Right ventricle myocardium inferior (tissue), 1 donor: ENCODE results near the gene MYL1. TPM values are rescaled to one million over a fixed set of nuclear protein-coding genes. Genes with fewer than 3 reads are reported as not detected.

Experiments
- ATAC-seq: fragments of 200-7000 bp; cut with Tn5 transposase; one replicate; pipeline ENCODE4 v1.9.1; 2020; ENCODE audit warnings: mild to moderate bottlenecking, moderate library complexity
- DNase-seq: peaks from one replicate; pipeline ENCODE4 v3.0.0; 2021; ENCODE audit errors: missing footprints
- intact Hi-C: fragments of 100-400 bp; cut with DNase I; formaldehyde crosslinking; loops from one replicate; pipeline ENCODE4 v1.11.0; 2022
- long read RNA-seq: library from polyadenylated mRNA; unstranded; transcript quantifications from one replicate; pipeline ENCODE4 v2.0.0, GENCODE V29; 2021
- total RNA-seq: library from RNA; stranded (reverse); fragmentation: NEBNext Ultra II Directional; extraction: Animal tissue kit (Norgen Biotek cat#: 25700); gene quantifications from one replicate; pipeline ENCODE4 v1.2.1, GENCODE V29; 2021
- donor health status: DM: no; HTN: yes; CAD: no; lungs with severe emphysema.

MYL1 gene
- not detected for total RNA-seq
- long read RNA-seq, result 0 reads

DNA sequence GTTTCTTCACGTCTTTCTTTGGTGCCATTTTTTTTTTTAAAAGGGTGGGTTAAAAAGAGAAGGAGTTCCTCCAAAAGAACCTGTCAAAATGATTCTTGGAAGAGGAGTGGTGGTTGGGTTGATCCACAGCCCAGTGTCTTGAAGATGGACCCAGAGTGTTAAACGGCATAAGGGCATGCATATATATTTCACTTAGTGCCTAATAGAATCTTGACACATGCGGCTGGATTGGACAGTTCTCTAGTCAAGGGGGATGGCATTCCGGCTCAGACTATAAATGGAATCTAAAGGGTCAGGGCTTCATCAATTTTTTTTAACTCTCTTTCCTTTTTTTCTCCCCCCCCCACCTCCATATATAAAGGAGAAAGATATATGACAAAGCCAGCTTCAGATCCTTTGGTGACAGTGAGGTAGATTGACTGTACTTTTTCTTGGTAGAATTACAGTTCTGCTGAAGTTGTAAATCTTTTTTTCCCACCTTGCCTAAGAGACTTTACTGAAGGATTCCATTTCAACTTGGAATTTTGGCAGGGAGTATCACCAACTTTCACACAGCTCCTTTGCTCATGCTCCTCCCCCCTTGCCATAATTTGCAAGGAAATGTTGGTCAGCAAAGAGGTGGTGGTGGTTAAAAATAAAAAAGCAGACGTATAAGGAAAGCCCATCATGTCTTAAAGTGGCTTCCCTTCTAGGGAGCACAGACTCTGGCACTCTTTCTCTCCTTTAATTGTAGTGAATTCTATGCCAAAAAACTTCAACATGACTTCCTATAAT lies at the start of gene MYL1:
MYL1 (minus strand) TSS at position 160 of the 774 bp plus-strand sequence; CDS start at position 28, 132 bp downstream.
- DNase-seq (no peak), ATAC-seq (no peak)
- intact Hi-C loops, result no loop called here

DNA sequence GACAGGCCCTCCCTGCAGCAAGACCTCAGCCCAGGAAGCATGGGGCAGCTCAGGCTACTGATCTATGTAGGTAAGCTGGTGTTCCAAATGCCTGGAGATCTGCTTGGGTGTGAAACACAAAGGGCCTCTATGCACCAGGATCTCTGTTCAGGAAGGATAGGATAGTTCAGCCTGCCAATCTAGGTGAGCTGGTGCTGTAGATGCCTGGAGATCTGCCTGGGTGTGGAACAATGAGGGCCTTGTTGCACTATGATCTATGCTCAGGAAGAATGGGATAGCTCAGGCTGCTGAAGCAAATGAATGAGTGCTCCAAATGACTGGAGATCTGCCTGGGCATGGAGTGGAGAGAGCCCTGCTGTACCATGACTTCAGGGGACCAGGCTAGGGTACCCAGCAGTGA lies 48.9 kb upstream of the MYL1 start:
- no peak for DNase-seq
- intact Hi-C loops, result no loop called here
- no peak for ATAC-seq

DNA sequence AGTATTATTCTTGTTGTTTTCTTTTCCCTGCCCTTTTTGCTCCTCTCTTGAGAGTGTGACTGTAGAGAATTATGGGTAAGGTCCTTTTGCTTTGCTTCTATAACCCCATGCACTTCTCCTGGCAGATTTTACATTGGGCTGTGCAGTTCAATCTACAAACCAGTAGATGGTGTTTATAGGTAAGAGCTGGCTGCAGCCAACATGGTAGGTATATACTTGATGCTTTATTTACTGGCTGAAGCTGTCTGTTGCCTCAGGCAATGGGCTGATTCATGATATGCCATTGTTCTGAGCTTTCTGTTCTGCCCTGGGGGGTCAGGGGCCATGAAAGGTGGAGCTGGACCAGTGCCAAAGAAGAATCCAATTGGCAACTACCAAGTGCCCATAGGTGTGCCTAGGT lies 48.3 kb upstream of the MYL1 start:
- DNase-seq, result no peak
- intact Hi-C loops, result no loop called here
- no peak for ATAC-seq

DNA sequence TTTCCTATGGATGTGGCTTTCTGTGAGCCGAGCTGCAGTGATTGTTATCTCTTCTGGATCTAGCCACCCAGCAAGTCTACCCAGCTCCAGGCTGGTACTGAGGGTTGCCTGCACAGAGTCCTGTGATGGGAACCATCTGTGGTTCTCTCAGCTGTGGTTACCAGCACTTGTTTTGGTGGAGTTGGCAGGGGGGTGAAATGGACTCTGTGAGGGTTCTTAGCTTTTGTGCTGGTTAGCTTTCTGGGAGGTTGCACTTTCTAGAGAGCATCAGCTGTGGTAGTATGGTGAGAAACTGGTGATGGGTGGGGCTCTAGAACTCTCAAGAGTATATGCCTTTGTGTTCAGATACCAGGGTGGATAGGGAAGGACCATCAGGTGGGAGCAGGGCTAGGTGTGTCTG lies 45.4 kb upstream of the MYL1 start:
- DNase-seq, result no peak
- no peak for ATAC-seq
- intact Hi-C loops, result no loop called here

DNA sequence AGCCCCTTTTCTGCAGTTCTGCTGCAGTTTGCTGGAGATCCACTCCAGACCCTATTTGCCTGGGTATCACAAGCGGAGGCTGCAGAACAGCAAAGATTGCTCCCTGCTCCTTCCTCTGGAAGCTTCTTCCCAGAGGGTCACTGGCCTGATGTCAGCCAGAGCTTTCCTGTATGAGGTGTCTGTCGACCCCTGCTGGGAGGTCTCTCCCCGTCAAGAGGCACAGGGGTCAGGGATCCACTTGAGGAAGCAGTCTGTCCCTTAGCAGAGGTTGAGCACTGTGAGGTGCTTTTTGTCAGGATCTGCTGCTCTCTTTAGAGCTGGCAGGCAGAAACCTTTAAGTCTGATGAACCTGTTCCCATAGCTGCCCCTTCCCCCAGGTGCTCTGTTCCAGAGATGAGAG lies 42.0 kb upstream of the MYL1 start:
- ATAC-seq (no peak), DNase-seq (no peak)
- intact Hi-C loops, result no loop called here

DNA sequence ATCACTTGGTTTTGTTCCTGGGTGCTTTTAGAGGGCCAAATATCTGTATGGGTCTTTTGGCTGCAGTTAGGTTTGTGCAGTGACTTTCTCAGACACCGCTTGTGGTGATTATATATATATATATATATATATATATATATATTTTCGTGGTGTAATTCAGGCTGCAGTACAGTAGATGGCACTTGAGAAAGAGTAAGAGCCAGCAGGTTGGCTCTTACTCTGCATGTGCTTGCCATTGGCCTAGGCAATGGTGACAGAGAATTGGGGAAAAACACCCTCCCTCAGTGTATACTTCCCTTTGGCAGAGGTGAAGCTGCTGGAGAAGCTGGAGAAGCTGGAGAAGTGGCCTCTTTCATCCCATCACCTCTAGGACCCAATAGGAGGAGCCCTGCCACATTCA lies 22.2 kb upstream of the MYL1 start:
- no peak for ATAC-seq
- DNase-seq, result no peak
- intact Hi-C loops, result no loop called here

DNA sequence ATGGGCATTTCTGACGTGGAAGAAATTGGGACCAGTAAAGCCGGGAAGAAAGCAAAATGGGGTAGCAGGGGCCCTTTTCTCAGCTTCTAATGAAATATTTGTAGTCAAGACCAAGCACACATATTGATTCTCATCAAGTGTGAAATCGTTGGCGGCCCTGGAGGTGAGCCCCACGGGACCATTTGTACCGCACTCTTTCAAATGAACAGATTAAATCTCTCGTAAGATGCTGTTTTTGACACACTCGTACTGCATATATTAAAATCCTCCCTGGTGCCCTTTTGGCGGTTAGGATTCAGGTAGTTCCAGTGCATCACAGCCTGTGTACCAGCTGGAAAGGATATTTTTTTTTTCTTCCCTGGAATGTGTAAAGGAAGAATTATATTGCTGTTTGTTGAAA lies 9.9 kb upstream of the MYL1 start:
- no peak for ATAC-seq
- intact Hi-C loops, result no loop called here
- no peak for DNase-seq

DNA sequence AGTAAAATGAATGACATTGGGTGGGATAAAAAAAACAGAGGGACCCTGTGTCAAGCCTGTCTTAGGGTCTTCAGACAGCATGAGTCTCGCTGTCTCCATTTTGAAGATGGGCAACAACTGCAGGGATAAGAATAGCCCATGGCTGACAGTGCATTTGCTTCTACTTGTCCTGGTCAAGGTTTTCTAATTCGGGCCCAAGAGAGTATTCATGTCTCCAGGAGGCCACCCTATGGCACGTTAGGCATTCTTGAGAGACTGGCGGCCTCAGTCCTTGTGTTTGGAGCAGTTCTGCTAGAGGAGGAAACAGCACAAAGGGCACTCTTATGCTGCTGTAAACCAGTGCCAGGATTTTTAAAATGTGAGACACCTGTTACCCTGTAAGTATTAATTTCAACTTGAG lies 9.5 kb upstream of the MYL1 start:
- intact Hi-C loops, result no loop called here
- DNase-seq (no peak), ATAC-seq (no peak)

DNA sequence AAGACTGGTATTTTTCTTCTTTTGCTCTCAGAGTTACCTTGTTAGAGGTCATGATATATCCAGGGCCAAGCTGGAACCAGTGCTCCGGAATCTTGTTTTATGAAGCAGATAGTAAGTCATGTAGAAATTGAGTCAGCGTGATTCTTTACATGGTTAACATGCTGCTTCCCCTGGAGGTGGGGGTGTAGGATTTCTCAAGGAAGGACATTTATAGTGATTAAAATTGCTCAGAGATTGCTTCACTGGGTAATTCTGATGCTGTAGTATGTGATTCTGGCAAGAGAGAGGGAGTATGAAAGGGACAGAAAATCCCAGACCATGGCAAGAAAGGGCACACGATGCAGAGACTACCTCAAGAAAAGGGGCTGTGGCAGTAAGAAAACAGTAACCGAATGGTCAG lies 8.0 kb upstream of the MYL1 start:
- intact Hi-C loops, result no loop called here
- ATAC-seq (no peak), DNase-seq (no peak)

DNA sequence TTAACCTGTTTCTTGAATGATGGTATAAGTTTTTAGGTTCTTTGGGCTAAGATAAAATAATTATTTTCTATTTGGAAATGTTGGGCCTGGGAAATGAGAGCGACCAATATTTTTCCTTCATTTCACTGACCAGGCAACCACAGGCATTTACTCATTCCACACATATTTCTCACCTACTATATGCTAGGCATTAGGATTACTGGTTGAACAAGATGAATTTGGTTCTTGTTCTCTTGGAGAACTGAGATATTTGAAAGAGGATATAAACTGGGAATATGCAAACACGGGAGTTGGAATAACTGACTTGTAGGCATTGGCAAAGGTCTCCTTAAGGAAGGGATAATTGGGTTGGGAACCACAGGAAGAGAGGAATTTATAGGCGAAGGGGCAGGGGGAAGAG lies 3.9 kb upstream of the MYL1 start:
- intact Hi-C loops, result no loop called here
- ATAC-seq (no peak), DNase-seq (no peak)

DNA sequence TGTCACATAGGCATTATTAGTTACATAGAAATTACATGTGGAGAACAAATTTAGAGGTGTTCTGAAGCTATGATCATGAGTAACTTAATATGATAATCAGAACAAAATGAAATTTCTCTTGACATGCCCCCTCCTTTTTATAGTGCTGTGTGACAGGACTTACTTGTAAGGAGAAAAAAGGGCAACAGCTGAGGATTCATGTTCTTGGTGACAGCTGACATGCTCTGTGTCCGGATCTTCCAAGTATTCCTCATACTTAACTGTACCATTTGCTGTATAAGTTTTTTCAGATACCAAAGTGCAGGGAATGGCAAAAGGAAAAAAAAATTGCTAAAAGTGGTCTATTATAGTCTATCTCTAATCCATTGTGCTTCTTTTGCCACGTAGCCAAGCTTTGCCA lies 3.5 kb upstream of the MYL1 start:
- DNase-seq (no peak), ATAC-seq (no peak)
- intact Hi-C loops, result no loop called here

DNA sequence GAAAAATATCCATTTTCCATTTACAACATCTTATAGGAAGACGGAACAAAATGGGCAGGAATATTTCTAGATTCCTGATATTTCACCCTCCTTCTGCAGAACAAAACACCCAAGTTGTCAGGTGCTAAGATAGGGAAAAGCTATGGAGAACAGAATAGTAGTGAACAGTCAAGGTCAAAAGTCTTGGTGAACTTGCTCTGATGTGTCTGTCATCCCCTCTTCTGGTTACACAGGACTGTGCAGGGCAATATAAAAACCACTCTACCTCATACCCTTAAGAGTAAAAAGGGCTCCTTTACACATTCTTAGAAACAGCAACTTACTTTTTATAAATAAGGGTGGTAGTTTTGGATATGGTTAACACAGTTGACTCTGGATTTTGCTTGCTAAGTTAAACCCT lies 4.4 kb downstream of the MYL1 start:
- ATAC-seq, result no peak
- intact Hi-C loops, result no loop called here

DNA sequence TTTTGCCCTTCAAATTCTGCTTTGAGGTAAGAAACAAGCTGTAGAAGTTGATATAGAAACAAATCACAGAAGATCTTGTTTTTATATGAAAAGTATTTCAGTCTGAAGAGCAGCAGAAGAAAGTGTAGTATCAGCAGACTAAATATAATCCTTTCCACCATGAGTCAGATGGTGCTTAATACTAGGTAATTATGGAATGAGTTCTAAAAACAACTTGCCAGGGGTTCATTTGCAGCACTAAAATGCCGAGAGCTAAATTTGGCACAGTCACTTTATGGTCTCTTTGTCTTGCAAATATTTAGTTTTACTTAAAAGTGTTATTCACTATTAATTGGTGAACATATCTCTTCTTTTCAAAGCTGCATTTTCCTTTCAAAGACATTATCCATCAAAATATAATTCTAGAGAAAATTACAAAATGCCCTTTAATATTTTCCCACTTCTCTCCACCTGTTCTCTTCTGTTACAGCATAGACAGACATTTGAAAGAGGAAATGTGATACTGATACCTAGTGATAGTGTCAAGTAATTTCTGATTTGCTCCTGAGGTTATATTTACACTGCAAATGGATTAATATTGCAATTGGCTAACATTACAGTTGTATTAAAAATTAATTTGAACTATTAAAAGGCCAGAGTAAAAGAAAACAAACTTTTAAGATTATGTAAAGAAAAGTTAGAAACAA lies 5.3 kb downstream of the MYL1 start:
- ATAC-seq, result no peak
- intact Hi-C loops, result no loop called here
- DNase-seq, result no peak

More for the DNA sequence above, 4.4 kb downstream of the MYL1 start:
- DNase-seq, result no peak

DNA sequence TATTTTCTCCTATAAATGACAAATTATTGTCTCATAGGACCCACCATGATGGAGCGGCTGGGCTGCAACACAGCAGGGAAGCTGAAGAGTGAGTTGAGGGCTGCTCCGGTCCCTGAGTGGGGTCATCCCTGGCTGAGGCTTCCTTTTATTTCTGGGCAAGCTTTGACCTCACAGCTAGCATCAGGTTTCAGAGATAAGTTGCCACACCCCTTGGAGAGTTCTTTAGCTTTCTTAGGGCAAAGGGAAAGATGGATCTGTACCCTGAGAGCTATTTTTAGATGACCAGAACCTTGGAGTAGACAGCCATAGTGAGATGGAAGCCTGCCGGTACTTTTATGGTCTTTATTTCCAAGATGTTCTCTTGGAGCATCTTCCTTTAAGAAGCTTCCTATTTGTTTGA lies 11.5 kb downstream of the MYL1 start:
- ATAC-seq (no peak), DNase-seq (no peak)
- intact Hi-C loops, result no loop called here

DNA sequence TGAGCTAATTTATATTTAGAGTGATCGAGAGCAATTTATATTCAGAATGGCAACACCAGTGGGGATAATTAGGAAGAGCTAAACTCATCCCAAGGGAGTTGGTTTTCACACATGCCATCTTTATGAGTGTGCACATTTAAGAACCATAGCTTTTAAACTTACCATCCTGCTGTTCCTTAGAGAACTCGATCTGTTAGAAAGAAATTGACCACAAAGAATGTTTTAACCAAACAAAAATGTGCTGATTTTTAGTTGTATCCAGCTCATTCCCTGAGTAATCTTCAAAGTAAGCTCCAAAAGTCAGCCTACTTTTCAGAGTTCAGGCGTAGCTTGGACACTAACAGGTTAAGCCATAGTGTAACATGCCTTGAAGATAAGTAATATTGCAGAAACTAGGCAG lies 12.6 kb downstream of the MYL1 start:
- ATAC-seq (no peak), DNase-seq (no peak)
- intact Hi-C loops, result no loop called here

DNA sequence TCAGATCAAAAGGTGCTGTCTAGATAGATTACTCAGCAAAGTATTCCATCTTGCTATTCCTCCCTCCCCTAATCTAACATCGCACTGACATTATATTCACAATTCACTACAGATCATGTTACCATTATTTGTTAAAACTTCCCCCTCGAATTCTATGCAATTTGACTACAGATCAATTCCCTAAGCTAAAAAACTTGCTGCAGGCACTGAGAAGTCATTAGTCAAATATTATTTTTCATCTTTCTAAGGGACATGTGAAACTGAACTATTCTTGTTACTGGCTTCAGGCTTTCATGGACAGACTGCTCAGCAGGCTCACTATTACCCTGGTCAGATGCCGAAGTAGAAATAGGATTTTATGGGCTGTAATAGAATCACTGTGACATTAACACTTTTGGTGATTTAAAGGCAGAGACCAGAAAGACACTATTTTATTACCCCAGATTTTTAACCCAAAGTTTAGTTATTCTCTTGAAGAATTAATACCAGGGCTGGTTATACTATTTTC lies 15.1 kb downstream of the MYL1 start:
- intact Hi-C loops, result no loop called here
- DNase-seq, result no peak
- no peak for ATAC-seq

DNA sequence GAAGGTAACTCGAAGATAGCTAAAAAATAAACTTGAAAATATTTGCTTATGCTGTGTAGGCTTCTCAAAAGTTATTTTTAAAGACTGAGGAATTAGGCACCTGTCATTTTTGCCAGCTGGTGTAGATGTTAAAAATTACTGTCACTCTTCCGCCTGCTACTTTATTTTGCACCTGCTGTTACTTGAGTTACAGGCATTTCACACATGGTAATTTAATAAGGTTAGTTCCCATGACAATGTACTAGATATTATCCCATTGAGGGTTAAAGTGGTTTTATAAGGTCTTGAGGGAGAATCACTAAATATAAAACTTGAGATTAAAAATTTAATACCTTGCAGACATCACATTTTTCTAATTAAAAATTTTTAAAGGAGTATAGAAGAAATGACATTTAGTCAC lies 26.6 kb downstream of the MYL1 start:
- intact Hi-C loops, result no loop called here
- ATAC-seq (no peak), DNase-seq (no peak)

DNA sequence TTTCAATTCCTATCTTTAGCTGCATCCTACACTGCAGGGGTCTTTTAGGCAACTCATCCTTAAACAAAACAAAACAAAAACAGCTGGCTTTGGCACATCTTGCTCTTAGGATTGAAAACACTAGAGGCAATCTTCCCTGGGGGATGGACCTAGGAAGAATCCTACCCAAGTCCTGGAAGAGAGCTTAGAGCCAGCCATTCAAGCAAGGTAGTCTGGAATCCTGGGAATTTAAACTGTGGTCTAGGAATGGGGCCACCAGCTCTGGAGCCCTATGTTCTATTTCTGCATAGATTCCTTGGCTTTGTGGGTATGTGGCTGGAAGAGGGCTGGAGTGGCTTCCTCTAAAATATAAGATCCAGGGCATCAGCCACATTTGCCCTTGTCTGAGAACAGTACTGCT lies 27.7 kb downstream of the MYL1 start:
- intact Hi-C loops, result no loop called here
- ATAC-seq (no peak), DNase-seq (no peak)

DNA sequence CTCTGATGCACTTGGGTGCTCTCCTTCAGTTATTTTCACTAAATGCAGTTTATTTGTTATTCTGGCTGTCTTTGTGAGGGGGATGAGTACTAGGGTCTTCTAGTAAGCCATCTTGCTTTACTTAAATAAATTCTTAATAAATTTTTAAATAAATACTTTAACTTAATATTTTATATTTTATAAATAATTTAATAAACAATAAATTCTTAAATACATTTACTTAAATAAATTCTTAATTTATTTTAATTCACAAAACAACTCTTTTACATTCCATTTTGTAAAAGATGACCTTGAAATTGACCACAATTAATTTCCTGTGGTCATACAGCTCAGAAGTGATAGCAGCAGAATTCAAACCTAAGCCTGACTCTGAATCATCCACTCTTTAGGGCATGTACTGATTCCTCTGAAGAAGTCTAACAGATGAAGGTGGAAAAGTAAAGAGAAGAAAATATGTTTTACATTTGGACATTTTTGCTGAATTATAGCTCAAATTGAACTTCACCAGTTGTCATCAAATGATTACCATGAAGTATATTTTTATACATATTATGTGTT lies 28.8 kb downstream of the MYL1 start:
- ATAC-seq (no peak), DNase-seq (no peak)
- intact Hi-C loops, result no loop called here

DNA sequence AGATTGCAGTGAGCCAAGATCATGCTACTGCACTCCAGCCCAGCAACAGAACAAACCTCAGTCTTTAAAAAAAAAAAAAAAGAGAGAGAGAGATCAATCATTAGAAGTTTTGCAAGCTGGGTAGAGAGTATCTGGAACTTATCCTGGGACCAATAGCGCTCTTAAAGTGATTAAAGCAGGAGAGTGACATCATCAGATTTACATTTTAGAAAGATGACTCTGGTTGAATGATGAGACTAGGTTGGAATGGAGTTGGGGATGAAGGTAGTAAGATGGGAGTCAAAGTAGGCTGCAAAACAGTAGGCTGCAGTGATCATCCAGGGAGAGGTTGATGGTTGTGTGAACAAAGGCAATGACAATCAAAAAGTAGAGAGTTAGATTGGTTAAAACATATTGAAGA lies 37.8 kb downstream of the MYL1 start:
- DNase-seq (no peak), ATAC-seq (no peak)
- intact Hi-C loops, result no loop called here
